MM.1S (cell line): ENCODE measurements around the gene ASH1L.

Experiments
- EZH2 ChIP-seq: fragments of 300-600 bp; sonication (generic); optimal IDR thresholded peaks from 2 replicates; pipeline ENCODE3; 2017; ENCODE audit warnings: low read depth, mild to moderate bottlenecking, antibody characterized with exemption, low read length, mixed read lengths
- EZH2phosphoT487 ChIP-seq: fragments of 300-600 bp; sonication (generic); IDR thresholded peaks from 2 replicates; pipeline ENCODE4 v1.6.1; 2018; ENCODE audit warnings: antibody characterized with exemption, low read length
- TF ChIP-seq, protein P1 (sequence below): fragments of 300-600 bp; sonication (generic); IDR thresholded peaks from 2 replicates; pipeline ENCODE4 v1.5.1; 2016; ENCODE audit warnings: antibody characterized with exemption, low read length, mixed read lengths

DNA sequence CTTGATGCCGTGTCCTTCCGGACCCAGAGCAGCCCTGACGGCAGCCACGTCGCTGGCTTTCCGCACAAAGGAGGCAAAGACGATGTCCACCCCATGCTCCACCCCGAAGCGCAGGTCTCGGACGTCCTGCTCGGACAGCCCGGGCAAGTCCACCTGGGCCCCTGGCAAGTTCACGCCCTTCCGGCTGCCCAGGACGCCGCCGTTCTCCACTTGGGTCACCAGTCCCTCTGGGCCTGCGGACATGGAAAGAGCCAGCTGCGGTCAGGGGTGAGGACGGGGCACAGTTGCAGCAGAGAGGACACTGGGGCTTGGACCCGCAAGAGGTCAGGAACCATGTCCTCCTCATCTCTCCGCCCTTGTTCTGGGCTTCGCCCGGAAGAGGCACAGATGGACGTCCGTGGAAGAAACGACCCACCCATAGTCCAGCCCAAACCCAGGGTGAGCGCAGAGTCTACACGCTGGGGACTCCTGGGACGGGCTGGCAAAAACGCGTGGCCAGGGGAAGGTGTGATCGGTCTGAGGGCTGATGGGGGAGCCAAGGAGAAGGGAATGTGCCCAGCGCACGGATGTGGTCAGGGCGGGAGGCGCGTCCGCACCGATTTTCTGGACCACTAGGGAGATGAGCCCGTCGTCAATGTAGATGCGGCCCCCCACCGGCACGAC lies 268.0 kb downstream of the ASH1L start:
- TF ChIP-seq, protein P1, sequence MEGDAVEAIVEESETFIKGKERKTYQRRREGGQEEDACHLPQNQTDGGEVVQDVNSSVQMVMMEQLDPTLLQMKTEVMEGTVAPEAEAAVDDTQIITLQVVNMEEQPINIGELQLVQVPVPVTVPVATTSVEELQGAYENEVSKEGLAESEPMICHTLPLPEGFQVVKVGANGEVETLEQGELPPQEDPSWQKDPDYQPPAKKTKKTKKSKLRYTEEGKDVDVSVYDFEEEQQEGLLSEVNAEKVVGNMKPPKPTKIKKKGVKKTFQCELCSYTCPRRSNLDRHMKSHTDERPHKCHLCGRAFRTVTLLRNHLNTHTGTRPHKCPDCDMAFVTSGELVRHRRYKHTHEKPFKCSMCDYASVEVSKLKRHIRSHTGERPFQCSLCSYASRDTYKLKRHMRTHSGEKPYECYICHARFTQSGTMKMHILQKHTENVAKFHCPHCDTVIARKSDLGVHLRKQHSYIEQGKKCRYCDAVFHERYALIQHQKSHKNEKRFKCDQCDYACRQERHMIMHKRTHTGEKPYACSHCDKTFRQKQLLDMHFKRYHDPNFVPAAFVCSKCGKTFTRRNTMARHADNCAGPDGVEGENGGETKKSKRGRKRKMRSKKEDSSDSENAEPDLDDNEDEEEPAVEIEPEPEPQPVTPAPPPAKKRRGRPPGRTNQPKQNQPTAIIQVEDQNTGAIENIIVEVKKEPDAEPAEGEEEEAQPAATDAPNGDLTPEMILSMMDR, result no peak
- TF ChIP-seq EZH2 (no peak), EZH2phosphoT487 (no peak)
